Measurements from ENCODE around the gene GNPNAT1.

Gene GNPNAT1

DNA sequence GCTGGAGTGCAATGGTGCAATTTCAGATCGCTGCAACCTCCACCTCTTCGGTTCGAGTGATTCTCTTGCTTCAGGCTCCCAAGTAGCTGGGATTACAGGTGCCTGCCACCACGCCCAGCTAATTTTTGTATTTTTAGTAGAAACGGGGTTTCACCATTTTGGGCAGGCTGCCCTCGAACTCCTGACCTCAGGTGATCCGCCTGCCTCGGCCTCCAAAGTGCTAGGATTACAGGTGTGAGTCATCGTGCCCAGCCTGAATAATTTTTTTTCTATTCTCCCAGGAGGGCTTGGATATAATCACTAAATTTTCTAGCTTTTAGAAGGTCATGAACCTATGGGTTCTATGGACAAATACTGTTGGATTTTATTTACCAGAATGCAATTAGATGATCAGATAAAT lies 44.7 kb upstream of the GNPNAT1 start:
- DNase-seq (ENCODE audit: low read depth in 1 of 2, low spot score in 1 of 2): no peak
- TF ChIP-seq POLR2AphosphoS5 (IDR thresholded peaks at IDR 0.05; ENCODE audit: low read depth): no peak
- no peak for TF ChIP-seq GABPA (IDR thresholded peaks at IDR 0.05; ENCODE audit: low read depth)
- TF ChIP-seq SPI1 (IDR thresholded peaks at IDR 0.05; ENCODE audit: borderline replicate concordance, low read depth): no peak
- TF ChIP-seq, protein P1, sequence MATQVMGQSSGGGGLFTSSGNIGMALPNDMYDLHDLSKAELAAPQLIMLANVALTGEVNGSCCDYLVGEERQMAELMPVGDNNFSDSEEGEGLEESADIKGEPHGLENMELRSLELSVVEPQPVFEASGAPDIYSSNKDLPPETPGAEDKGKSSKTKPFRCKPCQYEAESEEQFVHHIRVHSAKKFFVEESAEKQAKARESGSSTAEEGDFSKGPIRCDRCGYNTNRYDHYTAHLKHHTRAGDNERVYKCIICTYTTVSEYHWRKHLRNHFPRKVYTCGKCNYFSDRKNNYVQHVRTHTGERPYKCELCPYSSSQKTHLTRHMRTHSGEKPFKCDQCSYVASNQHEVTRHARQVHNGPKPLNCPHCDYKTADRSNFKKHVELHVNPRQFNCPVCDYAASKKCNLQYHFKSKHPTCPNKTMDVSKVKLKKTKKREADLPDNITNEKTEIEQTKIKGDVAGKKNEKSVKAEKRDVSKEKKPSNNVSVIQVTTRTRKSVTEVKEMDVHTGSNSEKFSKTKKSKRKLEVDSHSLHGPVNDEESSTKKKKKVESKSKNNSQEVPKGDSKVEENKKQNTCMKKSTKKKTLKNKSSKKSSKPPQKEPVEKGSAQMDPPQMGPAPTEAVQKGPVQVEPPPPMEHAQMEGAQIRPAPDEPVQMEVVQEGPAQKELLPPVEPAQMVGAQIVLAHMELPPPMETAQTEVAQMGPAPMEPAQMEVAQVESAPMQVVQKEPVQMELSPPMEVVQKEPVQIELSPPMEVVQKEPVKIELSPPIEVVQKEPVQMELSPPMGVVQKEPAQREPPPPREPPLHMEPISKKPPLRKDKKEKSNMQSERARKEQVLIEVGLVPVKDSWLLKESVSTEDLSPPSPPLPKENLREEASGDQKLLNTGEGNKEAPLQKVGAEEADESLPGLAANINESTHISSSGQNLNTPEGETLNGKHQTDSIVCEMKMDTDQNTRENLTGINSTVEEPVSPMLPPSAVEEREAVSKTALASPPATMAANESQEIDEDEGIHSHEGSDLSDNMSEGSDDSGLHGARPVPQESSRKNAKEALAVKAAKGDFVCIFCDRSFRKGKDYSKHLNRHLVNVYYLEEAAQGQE (IDR thresholded peaks at IDR 0.05; ENCODE audit: insufficient replicate concordance, low read depth): no peak
- TF ChIP-seq, protein P2, sequence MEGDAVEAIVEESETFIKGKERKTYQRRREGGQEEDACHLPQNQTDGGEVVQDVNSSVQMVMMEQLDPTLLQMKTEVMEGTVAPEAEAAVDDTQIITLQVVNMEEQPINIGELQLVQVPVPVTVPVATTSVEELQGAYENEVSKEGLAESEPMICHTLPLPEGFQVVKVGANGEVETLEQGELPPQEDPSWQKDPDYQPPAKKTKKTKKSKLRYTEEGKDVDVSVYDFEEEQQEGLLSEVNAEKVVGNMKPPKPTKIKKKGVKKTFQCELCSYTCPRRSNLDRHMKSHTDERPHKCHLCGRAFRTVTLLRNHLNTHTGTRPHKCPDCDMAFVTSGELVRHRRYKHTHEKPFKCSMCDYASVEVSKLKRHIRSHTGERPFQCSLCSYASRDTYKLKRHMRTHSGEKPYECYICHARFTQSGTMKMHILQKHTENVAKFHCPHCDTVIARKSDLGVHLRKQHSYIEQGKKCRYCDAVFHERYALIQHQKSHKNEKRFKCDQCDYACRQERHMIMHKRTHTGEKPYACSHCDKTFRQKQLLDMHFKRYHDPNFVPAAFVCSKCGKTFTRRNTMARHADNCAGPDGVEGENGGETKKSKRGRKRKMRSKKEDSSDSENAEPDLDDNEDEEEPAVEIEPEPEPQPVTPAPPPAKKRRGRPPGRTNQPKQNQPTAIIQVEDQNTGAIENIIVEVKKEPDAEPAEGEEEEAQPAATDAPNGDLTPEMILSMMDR (IDR thresholded peaks at IDR 0.05; ENCODE audit: insufficient read depth, low read length): no peak
- no peak overlapping the region for H3K27ac ChIP-seq (replicated peaks)
- H3K27me3 ChIP-seq (ENCODE audit: insufficient read depth, poor library complexity, severe bottlenecking): no peaks in the 10 kb centered on the region
- no peak overlapping the region for H3K4me3 ChIP-seq (replicated peaks; ENCODE audit: insufficient read depth, low read length)

DNA sequence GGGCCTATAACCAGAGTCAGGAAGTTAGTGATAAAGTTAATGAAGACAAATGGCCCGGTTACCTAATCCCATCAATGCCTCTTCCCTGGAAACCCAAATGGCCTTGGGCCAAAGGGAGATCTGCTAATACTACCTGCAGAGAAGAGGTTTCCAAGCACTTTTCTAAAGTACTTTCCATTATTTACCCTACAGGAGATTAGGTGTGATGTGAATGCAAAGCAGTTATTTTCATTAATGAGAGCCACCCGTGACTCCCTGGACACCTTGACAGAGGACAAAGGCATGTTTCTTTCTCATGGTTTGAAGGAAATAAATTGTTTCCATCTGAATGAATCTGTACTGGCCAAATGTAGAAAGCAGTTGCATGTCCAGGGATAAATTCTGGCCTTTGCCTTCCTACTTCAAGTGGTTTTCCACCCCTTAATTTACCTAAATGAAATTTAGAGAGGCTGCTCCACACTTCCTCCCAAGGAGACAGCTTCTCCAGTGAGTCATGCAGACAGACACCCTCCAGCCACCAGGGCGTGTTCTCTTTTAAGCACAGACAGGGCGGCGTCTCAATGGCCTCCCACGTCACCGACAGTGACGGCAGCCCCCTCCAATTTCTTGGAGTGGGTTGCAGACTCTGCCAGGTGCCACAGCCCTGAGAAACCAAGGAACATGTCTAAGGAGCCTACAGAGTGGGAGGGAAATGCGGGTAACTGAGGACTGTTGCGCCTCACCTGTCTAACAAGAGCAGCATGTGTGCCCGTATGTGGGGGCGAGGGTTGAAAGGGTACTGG lies 43.9 kb upstream of the GNPNAT1 start:
- Histone ChIP-seq H3K4me3 (replicated peaks; ENCODE audit: insufficient read depth, low read length) (no peak overlapping the region), H3K27ac (replicated peaks) (no peak overlapping the region), H3K27me3 (ENCODE audit: insufficient read depth, poor library complexity, severe bottlenecking) (no peaks in the 10 kb centered on the region)
- no peak for DNase-seq (ENCODE audit: low read depth in 1 of 2, low spot score in 1 of 2)
- TF ChIP-seq SPI1 (IDR thresholded peaks at IDR 0.05; ENCODE audit: borderline replicate concordance, low read depth) (no peak), POLR2AphosphoS5 (IDR thresholded peaks at IDR 0.05; ENCODE audit: low read depth) (no peak), GABPA (IDR thresholded peaks at IDR 0.05; ENCODE audit: low read depth) (no peak)
- TF ChIP-seq, protein P1 (IDR thresholded peaks at IDR 0.05; ENCODE audit: insufficient replicate concordance, low read depth): no peak
- TF ChIP-seq, protein P2 (IDR thresholded peaks at IDR 0.05; ENCODE audit: insufficient read depth, low read length): no peak

DNA sequence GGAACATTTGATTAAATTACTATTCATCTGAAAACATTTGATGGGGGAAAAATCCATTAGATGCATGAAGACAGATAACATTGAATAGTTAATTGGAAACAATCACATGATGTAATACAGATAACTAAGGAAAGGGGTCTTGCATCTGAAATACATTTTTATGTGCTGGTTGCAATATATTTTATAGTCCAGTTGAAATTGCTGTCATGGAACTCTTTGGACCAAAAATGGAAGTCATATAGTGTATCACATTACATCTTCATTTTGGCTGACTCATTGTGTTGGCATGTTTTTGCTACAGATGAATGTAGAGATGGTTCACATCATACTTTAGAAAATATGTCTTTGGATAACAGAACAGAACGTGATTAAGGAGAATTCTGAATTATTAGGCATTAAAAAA lies 43.0 kb upstream of the GNPNAT1 start:
- TF ChIP-seq, protein P2 (IDR thresholded peaks at IDR 0.05; ENCODE audit: insufficient read depth, low read length): no peak
- TF ChIP-seq SPI1 (IDR thresholded peaks at IDR 0.05; ENCODE audit: borderline replicate concordance, low read depth) (no peak), GABPA (IDR thresholded peaks at IDR 0.05; ENCODE audit: low read depth) (no peak), POLR2AphosphoS5 (IDR thresholded peaks at IDR 0.05; ENCODE audit: low read depth) (no peak)
- TF ChIP-seq, protein P1 (IDR thresholded peaks at IDR 0.05; ENCODE audit: insufficient replicate concordance, low read depth): no peak
- Histone ChIP-seq H3K27ac (replicated peaks) (no peak overlapping the region), H3K4me3 (replicated peaks; ENCODE audit: insufficient read depth, low read length) (no peak overlapping the region), H3K27me3 (ENCODE audit: insufficient read depth, poor library complexity, severe bottlenecking) (no peaks in the 10 kb centered on the region)
- no peak for DNase-seq (ENCODE audit: low read depth in 1 of 2, low spot score in 1 of 2)

Measured in HL-60 (cell line).